HepG2 (cell line): ENCODE results near the gene SMAP2. TPM values are rescaled to one million over a fixed set of nuclear protein-coding genes. Genes with fewer than 3 reads are reported as not detected.

Experiments used
- CEBPG ChIP-seq: IDR thresholded peaks from 2 replicates; pipeline ENCODE4 v1.6.1; 2016
- HOXA3 ChIP-seq: sonication (generic); formaldehyde crosslinking; IDR thresholded peaks from 2 replicates; pipeline ENCODE4 v1.5.0; 2020; ENCODE audit warnings: missing genetic modification reagents
- HOXD1 ChIP-seq: sonication (generic); formaldehyde crosslinking; IDR thresholded peaks from 2 replicates; pipeline ENCODE4 v1.5.0; 2020; ENCODE audit warnings: missing genetic modification reagents
- NAIF1 ChIP-seq: sonication (generic); formaldehyde crosslinking; IDR thresholded peaks from 2 replicates; pipeline ENCODE4 v1.5.0; 2020; ENCODE audit warnings: mild to moderate bottlenecking, missing genetic modification reagents, borderline replicate concordance
- NCOA1 ChIP-seq: sonication (generic); formaldehyde crosslinking; IDR thresholded peaks from 2 replicates; pipeline ENCODE4 v1.9.0; 2021; ENCODE audit warnings: missing genetic modification reagents
- NR2F6 ChIP-seq, 2 experiments: IDR thresholded peaks; 2 replicates each; pipeline ENCODE4 v1.6.1; 2016; ENCODE audit warnings: antibody characterized with exemption in 1 of 2, mild to moderate bottlenecking in 1 of 2
- PITX1 ChIP-seq: sonication (generic); formaldehyde crosslinking; IDR thresholded peaks from 2 replicates; pipeline ENCODE4 v1.5.1; 2020; ENCODE audit warnings: mild to moderate bottlenecking, missing genetic modification reagents
- ZNF556 ChIP-seq: sonication (generic); formaldehyde crosslinking; IDR thresholded peaks from 2 replicates; pipeline ENCODE4 v1.4.0; 2020; ENCODE audit warnings: mild to moderate bottlenecking, missing genetic modification reagents, borderline replicate concordance
- ZNF768 ChIP-seq: sonication (generic); formaldehyde crosslinking; IDR thresholded peaks from 2 replicates; pipeline ENCODE4 v1.4.0; 2020; ENCODE audit warnings: missing genetic modification reagents
- ZNF772 ChIP-seq: sonication (generic); formaldehyde crosslinking; IDR thresholded peaks from 2 replicates; pipeline ENCODE4 v1.5.0; 2020; ENCODE audit warnings: mild to moderate bottlenecking, missing genetic modification reagents
- ZNF781 ChIP-seq: sonication (generic); formaldehyde crosslinking; IDR thresholded peaks from 2 replicates; pipeline ENCODE4 v1.5.1; 2020; ENCODE audit warnings: borderline replicate concordance, mild to moderate bottlenecking, missing genetic modification reagents; ENCODE audit errors: not compliant biosample characterization
- polyA plus RNA-seq, 8 experiments: library from polyadenylated mRNA; depleted of rRNA in 3 of 8; stranded (reverse) in 7 of 8; unstranded in 1 of 8; fragments of >200 nt; fragmentation: Illumina TruSeq in 4 of 8; extraction: Trizol in 4 of 8; gene quantifications; 2 replicates each; pipeline versions ENCODE4 v1.2.1 to v1.2.3, GENCODE V29; 2011 to 2016; ENCODE audit warnings: low read depth in 4 of 8, missing spikeins in 1 of 8, mixed read lengths in 1 of 8; ENCODE audit not compliant: insufficient read depth in 1 of 8
- total RNA-seq, 5 experiments: library from RNA; depleted of rRNA; stranded (reverse); fragments of >200 nt; fragmentation: Illumina TruSeq; extraction: Trizol; gene quantifications; 2 replicates each; pipeline ENCODE4 v1.2.3, GENCODE V29; 2016; ENCODE audit warnings: low read depth in 1 of 5
- TF ChIP-seq, protein P1 (sequence below): sonication (generic); formaldehyde crosslinking; IDR thresholded peaks from 2 replicates; pipeline ENCODE4 v1.4.0; 2020; ENCODE audit warnings: missing genetic modification reagents
- TF ChIP-seq, protein P2 (sequence below): sonication (generic); formaldehyde crosslinking; IDR thresholded peaks from 2 replicates; pipeline ENCODE4 v1.5.0; 2020; ENCODE audit warnings: mild to moderate bottlenecking, missing genetic modification reagents
- TF ChIP-seq, protein P3 (sequence below), 2 experiments: fragments of 450-650 bp in 1 of 2; sonication (generic) in 1 of 2; formaldehyde crosslinking in 1 of 2; IDR thresholded peaks; 2 replicates each; pipeline versions ENCODE4 v1.6.1 to v1.8.0; 2016 to 2022; ENCODE audit warnings: antibody characterized with exemption in 1 of 2, mild to moderate bottlenecking in 1 of 2, missing genetic modification reagents in 1 of 2

SMAP2 gene
- total and polyA plus RNA-seq, 2 of the 13 experiments (the other 11 are each of a cell fraction or from before 2014, with no cell fraction given), result 19.0 to 22.3 TPM

DNA sequence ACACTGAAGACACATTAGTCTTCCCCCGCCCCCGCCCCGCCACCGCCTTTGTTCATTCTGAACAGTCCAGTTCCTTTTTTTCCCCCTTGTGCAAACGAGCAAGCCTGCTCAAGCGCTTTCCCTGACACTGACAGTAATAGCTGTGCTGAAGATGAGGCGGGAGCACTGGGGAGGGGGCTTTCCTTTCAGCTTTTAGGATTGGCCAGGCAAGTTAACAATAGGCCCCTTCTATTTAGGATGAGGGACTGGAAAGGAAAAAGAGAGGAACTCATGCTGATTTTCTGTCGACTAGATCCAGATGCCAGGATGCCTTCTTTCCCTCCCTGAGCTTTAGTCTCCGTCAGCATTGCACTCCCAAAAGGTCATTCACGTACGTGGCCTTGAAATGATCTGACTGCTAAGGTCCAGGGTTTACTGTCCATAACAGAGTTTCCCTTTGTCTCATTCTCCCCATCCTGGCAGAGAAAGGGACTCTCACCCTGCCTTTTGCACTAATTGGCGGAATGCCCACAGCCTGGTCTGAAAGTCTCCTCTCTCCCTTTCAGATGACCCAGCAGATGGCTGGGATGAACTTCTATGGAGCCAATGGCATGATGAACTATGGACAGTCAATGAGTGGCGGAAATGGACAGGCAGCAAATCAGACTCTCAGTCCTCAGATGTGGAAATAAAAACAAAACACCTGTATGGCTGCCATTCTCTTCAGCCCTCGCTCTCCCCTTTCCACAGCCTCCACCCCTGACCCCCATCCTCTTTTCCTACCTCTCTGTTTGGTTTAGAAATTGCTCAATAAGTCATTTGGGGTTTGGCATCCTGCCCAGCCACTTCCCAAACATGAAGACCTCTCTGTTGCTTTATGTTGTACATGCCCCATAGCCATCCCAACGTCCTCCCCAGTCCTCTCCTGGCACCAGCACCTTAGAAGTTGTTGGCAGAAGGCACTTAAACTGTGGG, 48.2 kb downstream of the SMAP2 start (continued):
- TF ChIP-seq NCOA1, result peak; percentile 87; the same call in 1 of the 2 replicates
- TF ChIP-seq CEBPG (CRISPR knock-in tag), result peak; percentile 94
- TF ChIP-seq, protein P1, sequence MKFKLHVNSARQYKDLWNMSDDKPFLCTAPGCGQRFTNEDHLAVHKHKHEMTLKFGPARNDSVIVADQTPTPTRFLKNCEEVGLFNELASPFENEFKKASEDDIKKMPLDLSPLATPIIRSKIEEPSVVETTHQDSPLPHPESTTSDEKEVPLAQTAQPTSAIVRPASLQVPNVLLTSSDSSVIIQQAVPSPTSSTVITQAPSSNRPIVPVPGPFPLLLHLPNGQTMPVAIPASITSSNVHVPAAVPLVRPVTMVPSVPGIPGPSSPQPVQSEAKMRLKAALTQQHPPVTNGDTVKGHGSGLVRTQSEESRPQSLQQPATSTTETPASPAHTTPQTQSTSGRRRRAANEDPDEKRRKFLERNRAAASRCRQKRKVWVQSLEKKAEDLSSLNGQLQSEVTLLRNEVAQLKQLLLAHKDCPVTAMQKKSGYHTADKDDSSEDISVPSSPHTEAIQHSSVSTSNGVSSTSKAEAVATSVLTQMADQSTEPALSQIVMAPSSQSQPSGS, result no peak
- peak; percentile 80; the same call in 1 of the 2 replicates for TF ChIP-seq NAIF1 (CRISPR knock-in tag)
- TF ChIP-seq ZNF768 (CRISPR knock-in tag), result peak; percentile 29; the same call in 1 of the 2 replicates
- TF ChIP-seq HOXA3 (CRISPR knock-in tag), result peak; percentile 88
- 0 out of 2 replicates have a peak, but pooled peaks have one; percentile 49 for TF ChIP-seq HOXD1 (CRISPR knock-in tag)
- TF ChIP-seq ZNF781 (CRISPR knock-in tag), result no peak
- TF ChIP-seq, protein P2, sequence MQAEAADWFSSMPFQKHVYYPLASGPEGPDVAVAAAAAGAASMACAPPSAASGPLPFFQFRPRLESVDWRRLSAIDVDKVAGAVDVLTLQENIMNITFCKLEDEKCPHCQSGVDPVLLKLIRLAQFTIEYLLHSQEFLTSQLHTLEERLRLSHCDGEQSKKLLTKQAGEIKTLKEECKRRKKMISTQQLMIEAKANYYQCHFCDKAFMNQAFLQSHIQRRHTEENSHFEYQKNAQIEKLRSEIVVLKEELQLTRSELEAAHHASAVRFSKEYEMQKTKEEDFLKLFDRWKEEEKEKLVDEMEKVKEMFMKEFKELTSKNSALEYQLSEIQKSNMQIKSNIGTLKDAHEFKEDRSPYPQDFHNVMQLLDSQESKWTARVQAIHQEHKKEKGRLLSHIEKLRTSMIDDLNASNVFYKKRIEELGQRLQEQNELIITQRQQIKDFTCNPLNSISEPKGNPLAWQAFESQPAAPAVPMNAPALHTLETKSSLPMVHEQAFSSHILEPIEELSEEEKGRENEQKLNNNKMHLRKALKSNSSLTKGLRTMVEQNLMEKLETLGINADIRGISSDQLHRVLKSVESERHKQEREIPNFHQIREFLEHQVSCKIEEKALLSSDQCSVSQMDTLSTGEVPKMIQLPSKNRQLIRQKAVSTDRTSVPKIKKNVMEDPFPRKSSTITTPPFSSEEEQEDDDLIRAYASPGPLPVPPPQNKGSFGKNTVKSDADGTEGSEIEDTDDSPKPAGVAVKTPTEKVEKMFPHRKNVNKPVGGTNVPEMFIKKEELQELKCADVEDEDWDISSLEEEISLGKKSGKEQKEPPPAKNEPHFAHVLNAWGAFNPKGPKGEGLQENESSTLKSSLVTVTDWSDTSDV (CRISPR knock-in tag), result no peak
- 0 out of 2 replicates have a peak, but pooled peaks have one; percentile 57 for TF ChIP-seq ZNF772 (CRISPR knock-in tag)
- peak; percentile 53; the same call in 1 of the 2 replicates for TF ChIP-seq ZNF556 (CRISPR knock-in tag)
- peak; percentile 84 for TF ChIP-seq PITX1 (CRISPR knock-in tag)
- TF ChIP-seq, protein P3, sequence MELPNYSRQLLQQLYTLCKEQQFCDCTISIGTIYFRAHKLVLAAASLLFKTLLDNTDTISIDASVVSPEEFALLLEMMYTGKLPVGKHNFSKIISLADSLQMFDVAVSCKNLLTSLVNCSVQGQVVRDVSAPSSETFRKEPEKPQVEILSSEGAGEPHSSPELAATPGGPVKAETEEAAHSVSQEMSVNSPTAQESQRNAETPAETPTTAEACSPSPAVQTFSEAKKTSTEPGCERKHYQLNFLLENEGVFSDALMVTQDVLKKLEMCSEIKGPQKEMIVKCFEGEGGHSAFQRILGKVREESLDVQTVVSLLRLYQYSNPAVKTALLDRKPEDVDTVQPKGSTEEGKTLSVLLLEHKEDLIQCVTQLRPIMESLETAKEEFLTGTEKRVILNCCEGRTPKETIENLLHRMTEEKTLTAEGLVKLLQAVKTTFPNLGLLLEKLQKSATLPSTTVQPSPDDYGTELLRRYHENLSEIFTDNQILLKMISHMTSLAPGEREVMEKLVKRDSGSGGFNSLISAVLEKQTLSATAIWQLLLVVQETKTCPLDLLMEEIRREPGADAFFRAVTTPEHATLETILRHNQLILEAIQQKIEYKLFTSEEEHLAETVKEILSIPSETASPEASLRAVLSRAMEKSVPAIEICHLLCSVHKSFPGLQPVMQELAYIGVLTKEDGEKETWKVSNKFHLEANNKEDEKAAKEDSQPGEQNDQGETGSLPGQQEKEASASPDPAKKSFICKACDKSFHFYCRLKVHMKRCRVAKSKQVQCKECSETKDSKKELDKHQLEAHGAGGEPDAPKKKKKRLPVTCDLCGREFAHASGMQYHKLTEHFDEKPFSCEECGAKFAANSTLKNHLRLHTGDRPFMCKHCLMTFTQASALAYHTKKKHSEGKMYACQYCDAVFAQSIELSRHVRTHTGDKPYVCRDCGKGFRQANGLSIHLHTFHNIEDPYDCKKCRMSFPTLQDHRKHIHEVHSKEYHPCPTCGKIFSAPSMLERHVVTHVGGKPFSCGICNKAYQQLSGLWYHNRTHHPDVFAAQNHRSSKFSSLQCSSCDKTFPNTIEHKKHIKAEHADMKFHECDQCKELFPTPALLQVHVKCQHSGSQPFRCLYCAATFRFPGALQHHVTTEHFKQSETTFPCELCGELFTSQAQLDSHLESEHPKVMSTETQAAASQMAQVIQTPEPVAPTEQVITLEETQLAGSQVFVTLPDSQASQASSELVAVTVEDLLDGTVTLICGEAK (IDR thresholded peaks at IDR 0.05), result no peak
- TF ChIP-seq, protein P3 (CRISPR knock-in tag; IDR thresholded peaks at IDR 0.05), result 0 out of 2 replicates have a peak, but pooled peaks have one; percentile 45
- peak; percentile 85 for TF ChIP-seq NR2F6 (IDR thresholded peaks at IDR 0.05)
- no peak; the same call in none of the 2 replicates for TF ChIP-seq NR2F6 (CRISPR knock-in tag; IDR thresholded peaks at IDR 0.05)
